Kidney epithelial cell (primary cell): Measurements from ENCODE around the gene PMPCA. TPM values are rescaled to one million over a fixed set of nuclear protein-coding genes. Genes with fewer than 3 reads are reported as not detected.

Experiments
- DNase-seq: peaks from one replicate; pipeline ENCODE4 v3.0.0-alpha.2; 2010; ENCODE audit warnings: low read depth
- H3K27me3 ChIP-seq: 2 replicates; pipeline ENCODE4 v1.6.0; 2011; ENCODE audit warnings: low read length; ENCODE audit not compliant: control insufficient read depth, insufficient read depth
- H3K36me3 ChIP-seq: 2 replicates; pipeline ENCODE4 v1.5.1; 2011; ENCODE audit warnings: low read length; ENCODE audit not compliant: control insufficient read depth, insufficient read depth
- H3K4me3 ChIP-seq: 2 replicates; pipeline ENCODE4 v1.5.1; 2011; ENCODE audit warnings: low read depth, mild to moderate bottlenecking, control low read depth, low read length
- total RNA-seq: library from RNA; depleted of rRNA; stranded (reverse); fragments of >200 nt; gene quantifications from 2 replicates; pipeline ENCODE4 v1.2.3, GENCODE V29; 2015
- TF ChIP-seq, protein P1 (sequence below): IDR thresholded peaks from 2 replicates; pipeline ENCODE4 v1.5.1; 2011; ENCODE audit warnings: mild to moderate bottlenecking, moderate library complexity, low read length, control low read depth, inconsistent platforms; ENCODE audit not compliant: insufficient read depth, poor library complexity, severe bottlenecking

PMPCA gene
- total RNA-seq, 1 donor from 2014 or later = 49.9 TPM

DNA sequence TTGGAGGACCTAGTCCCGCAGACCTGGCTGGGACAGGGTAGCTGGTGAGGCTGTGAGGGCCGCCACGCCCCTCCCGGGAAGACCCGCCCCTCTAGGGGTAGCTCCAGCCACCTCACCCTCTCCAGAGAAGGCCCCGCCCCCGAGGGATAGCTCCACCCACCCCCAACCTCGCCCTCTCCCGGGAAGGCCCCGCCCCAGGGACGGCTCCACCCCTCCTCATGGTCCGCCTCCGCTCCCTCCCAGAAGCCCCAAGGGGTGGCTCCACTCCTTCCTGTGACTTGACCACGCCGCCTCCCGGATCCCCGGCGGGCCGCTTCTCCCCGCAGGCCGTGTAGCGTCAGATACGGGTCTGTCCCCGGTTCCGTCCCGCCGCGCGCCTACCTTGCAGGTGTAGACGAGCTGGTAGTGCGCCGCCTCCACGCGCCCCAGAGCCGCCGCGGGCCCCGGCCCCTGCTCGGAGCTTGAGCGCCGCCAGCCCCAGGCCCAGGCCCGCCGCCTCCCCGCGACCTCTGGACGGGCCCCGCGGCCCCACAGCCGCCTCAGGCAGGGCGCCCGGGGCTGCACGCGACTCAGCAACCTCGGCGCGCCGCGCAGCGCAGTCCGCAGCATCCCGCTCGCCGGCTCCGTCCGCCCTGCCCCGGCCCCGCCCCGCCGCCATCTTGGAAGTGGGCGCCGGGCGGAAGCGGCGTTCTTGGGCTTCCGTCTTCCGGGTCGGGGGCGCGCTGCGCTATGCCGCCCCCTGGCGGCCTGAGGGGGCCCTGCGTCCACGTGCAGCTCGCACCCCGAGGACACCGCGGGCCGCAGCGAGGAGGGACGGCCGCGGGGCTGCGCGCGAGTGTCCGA, 47.1 kb upstream of the PMPCA start, which contains the start of gene DNLZ:
Gene DNLZ, minus strand, starts transcription at position 639 of the 843 bp plus-strand sequence. Its CDS starts 30 bp downstream, at position 609.
- no peaks in the 10 kb centered on the region for H3K27me3 ChIP-seq
- H3K36me3 ChIP-seq = no peaks in the 10 kb centered on the region
- peak; percentile 54 for DNase-seq
- TF ChIP-seq, protein P1, sequence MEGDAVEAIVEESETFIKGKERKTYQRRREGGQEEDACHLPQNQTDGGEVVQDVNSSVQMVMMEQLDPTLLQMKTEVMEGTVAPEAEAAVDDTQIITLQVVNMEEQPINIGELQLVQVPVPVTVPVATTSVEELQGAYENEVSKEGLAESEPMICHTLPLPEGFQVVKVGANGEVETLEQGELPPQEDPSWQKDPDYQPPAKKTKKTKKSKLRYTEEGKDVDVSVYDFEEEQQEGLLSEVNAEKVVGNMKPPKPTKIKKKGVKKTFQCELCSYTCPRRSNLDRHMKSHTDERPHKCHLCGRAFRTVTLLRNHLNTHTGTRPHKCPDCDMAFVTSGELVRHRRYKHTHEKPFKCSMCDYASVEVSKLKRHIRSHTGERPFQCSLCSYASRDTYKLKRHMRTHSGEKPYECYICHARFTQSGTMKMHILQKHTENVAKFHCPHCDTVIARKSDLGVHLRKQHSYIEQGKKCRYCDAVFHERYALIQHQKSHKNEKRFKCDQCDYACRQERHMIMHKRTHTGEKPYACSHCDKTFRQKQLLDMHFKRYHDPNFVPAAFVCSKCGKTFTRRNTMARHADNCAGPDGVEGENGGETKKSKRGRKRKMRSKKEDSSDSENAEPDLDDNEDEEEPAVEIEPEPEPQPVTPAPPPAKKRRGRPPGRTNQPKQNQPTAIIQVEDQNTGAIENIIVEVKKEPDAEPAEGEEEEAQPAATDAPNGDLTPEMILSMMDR = peak; percentile 55
- peak within 1 kb of the TSS; percentile 67 for H3K4me3 ChIP-seq

DNA sequence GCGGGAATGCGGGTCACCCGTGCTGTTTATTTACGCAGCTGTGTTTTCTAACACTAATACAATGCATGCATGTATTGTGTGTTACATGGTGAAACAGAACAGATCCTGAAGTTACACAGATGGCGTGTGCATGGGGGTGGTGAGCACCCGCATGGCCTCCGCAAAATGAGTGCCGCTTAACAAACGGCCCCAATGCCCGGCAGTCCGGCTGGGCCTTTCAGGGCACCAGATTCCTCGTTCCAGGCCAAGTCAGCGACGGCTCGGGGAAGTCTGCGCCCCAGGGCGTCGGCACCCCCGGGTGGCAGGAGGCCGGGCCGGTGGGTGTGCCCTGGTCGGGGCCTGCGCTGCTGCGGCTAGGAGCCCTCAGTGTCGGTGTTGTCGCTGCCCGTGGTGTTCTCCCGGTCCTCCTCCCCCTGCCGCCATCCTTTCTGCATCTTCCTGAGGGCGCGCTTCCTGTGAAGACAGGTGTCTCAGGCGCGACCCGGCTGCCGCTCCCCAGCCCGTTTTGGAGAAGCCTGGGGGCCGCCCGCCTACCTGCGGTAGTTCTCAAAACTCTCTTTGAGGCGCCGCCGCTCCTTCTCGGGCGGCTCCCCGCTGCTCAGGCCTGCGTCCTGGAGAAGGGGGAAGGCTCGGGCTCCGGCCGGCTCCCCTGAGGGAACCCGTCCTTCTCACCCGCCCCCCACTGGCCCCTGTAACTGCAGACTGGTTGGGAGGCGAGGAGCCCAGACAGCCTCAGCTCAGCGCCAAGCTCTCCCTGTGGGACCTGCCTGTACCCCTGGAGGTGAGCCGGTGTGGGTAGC, 46.3 kb upstream of the PMPCA start:
- H3K36me3 ChIP-seq = no peaks in the 10 kb centered on the region
- no peak overlapping the region for H3K4me3 ChIP-seq
- DNase-seq = no peak
- no peaks in the 10 kb centered on the region for H3K27me3 ChIP-seq
- TF ChIP-seq, protein P1 = no peak

DNA sequence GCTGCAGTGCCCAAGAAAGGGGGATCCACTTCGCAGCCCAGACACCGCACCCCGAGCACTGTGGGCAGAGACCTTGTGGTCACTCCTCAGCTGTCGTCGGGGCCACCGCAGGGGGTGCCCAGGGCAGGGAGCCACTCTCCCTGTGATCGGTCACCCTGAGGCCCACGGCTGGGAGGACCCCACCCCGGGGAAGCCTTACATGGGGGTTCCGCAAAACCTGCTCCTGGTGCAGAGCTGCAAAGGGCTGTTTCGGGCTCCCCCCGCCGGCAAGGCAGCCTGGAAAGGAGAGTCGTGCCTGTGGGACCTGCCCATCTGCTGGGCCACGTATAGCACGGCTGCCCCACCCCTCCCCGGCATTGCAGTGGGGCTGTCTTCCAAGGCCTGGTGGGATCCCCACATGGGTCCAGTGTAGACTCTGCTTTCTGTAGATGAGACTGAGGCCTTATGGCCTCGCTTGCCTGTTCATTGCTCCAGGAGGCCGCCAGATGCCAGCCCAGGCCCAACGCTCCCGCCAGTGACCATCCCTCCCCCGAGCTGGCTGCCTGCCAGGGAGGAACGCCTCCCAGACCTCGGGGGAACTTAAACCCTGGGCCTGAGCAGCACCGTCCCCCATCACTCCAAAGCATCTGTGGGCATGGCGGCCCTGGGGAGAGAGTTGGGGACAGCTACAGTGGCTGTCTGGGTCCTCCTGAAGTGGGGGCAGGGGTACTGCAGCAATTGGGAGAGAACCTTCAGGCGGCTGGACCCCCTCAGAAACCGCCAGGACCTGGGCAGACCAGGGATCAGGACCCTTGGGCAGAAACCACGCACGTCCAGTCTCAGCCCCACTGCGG, 45.3 kb upstream of the PMPCA start:
- Histone ChIP-seq H3K27me3 (no peaks in the 10 kb centered on the region), H3K4me3 (no peak overlapping the region), H3K36me3 (no peaks in the 10 kb centered on the region)
- DNase-seq = no peak
- TF ChIP-seq, protein P1 = no peak

DNA sequence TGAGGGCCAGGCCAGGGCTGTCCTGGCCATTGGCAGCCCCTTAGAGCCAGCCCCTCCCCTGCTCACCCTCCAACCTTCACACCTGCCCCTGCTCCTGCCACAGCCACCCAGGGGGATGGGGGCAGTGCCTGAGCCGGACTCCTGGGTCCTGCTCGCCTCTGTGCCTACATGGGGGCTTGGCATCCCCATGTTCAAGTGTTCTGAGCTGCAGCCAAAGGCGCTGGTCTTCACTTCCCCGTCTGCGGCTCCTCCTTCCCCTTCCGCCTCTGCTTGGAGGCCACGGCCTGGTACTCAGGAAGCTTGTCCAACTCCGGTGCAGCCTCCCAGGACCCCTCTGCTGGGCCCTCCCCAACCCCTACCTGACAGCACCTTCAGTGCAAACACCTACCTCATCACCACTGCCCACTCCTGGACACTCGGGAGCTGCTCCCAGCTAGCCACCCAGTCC, 44.7 kb upstream of the PMPCA start:
- no peak overlapping the region for H3K4me3 ChIP-seq
- TF ChIP-seq, protein P1 = no peak
- H3K36me3 ChIP-seq = no peaks in the 10 kb centered on the region
- H3K27me3 ChIP-seq = no peaks in the 10 kb centered on the region
- no peak for DNase-seq

DNA sequence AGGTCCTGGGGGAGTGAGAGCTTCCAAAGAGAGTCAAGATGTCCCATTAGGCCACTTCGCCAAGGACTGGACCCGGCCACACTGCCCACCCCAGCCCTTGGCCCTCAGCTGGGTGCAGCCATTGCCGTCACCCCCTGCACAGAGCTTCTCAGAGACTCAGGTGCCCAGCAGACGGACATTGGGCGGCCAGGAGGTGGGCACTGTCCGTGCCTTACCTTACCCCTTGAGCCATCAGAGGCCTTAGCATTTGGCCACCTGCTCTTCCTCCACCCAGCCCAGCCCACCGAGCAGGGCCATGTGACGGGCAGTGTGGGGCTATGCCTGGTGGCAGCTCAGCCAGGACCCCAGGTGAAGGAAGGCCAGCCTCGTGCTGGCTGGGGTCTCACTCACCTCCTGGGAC, 43.6 kb upstream of the PMPCA start:
- Histone ChIP-seq H3K4me3 (no peak overlapping the region), H3K36me3 (no peaks in the 10 kb centered on the region), H3K27me3 (no peaks in the 10 kb centered on the region)
- no peak for DNase-seq
- TF ChIP-seq, protein P1 = no peak
